ENCODE measurements around the gene TTC9C.

GRCh38 chr11:62707277-62707861 lies 20.9 kb upstream of the TTC9C start, which contains the start of the genes BSCL2 and GNG3:
- TF ChIP-seq CREB1 (IDR thresholded peaks at IDR 0.05; ENCODE audit: low read depth), result no peak
- TF ChIP-seq EP300 (IDR thresholded peaks at IDR 0.05; ENCODE audit: borderline replicate concordance), result no peak
- no peak for TF ChIP-seq RAD21 (IDR thresholded peaks at IDR 0.05; ENCODE audit: low read depth)
- no peak for TF ChIP-seq MAX (IDR thresholded peaks at IDR 0.05)
- TF ChIP-seq REST (IDR thresholded peaks at IDR 0.05; ENCODE audit: low read depth), result no peak
- TF ChIP-seq YY1 (IDR thresholded peaks at IDR 0.05; ENCODE audit: low read depth), result no peak
- TF ChIP-seq TAF1 (IDR thresholded peaks at IDR 0.05; ENCODE audit: low read depth), result no peak
- TF ChIP-seq FOXM1 (IDR thresholded peaks at IDR 0.05; ENCODE audit: borderline replicate concordance, low read depth), result no peak
- TF ChIP-seq CEBPB (IDR thresholded peaks at IDR 0.05), result no peak
- no peak for TF ChIP-seq TCF12 (IDR thresholded peaks at IDR 0.05; ENCODE audit: low read depth)
- no peak for TF ChIP-seq EGR1 (IDR thresholded peaks at IDR 0.05)
- TF ChIP-seq USF1 (IDR thresholded peaks at IDR 0.05), result no peak
